Tongue (tissue), 2 donors: Measurements from ENCODE around the gene HSPG2. TPM values are rescaled to one million over a fixed set of nuclear protein-coding genes. Genes with fewer than 3 reads are reported as not detected.
"Not testable (repeated sequence)": the region's sequence is repeated elsewhere in the genome, so short reads cannot be mapped to it uniquely, and the experiment has no call there.

Experiments
- DNase-seq: peaks from one replicate; pipeline ENCODE4 v3.0.0-alpha.2; 2015
- total RNA-seq: library from RNA; depleted of rRNA; stranded (reverse); fragments of >200 nt; gene quantifications from one replicate; pipeline ENCODE4 v1.2.3, GENCODE V29; 2014

HSPG2 gene
- total RNA-seq, 1 donor from 2014 or later, result 381 TPM

- no peak for DNase-seq
These were observed 113.0 kb downstream of the HSPG2 start for GRCh38 chr1:21823980-21824702.

- no peak for DNase-seq
These were observed 113.7 kb downstream of the HSPG2 start for GRCh38 chr1:21823206-21823979.

GRCh38 chr1:21822349-21822748 lies 114.8 kb downstream of the HSPG2 start:
- no peak for DNase-seq

- DNase-seq, result no peak
These were observed 115.6 kb downstream of the HSPG2 start for GRCh38 chr1:21821385-21822019.

GRCh38 chr1:21820597-21821232 lies 116.4 kb downstream of the HSPG2 start:
- DNase-seq, result no peak

GRCh38 chr1:21818656-21819055 lies 118.5 kb downstream of the HSPG2 start:
- DNase-seq, result peak; percentile 22

GRCh38 chr1:21816602-21817302 lies 120.4 kb downstream of the HSPG2 start:
- no peak for DNase-seq

- DNase-seq, result peak; percentile 18
These were observed 121.3 kb downstream of the HSPG2 start for GRCh38 chr1:21815724-21816321.

- no peak for DNase-seq
These were observed 122.0 kb downstream of the HSPG2 start for GRCh38 chr1:21814981-21815582.

GRCh38 chr1:21814241-21814918 lies 122.7 kb downstream of the HSPG2 start:
- DNase-seq, result peak; percentile 24

GRCh38 chr1:21813542-21813941 lies 123.6 kb downstream of the HSPG2 start:
- no peak for DNase-seq

- DNase-seq, result no peak
These were observed 125.2 kb downstream of the HSPG2 start, which contains the start of gene LDLRAD2 for GRCh38 chr1:21811875-21812305. Gene LDLRAD2, plus strand, starts transcription at chr1:21812265. Its CDS starts 187 bp downstream, at chr1:21812452.

- DNase-seq, result no peak
These were observed 132.6 kb downstream of the HSPG2 start for GRCh38 chr1:21804536-21804935.

GRCh38 chr1:21801100-21801499 lies 136.0 kb downstream of the HSPG2 start:
- no peak for DNase-seq

- no peak for DNase-seq
These were observed 137.4 kb downstream of the HSPG2 start for GRCh38 chr1:21799730-21800129.

GRCh38 chr1:21795075-21795474 lies 142.0 kb downstream of the HSPG2 start:
- DNase-seq, result no peak

- no peak for DNase-seq
These were observed 142.5 kb downstream of the HSPG2 start for GRCh38 chr1:21794656-21795055.

GRCh38 chr1:21793104-21793503 lies 144.0 kb downstream of the HSPG2 start:
- DNase-seq, result no peak

- no peak for DNase-seq
These were observed 150.5 kb downstream of the HSPG2 start for GRCh38 chr1:21786640-21787039.

- not testable (repeated sequence) for DNase-seq
These were observed 151.3 kb downstream of the HSPG2 start for GRCh38 chr1:21785764-21786163.
